ENCODE results near the gene SLC9A3. TPM values are rescaled to one million over a fixed set of nuclear protein-coding genes. Genes with fewer than 3 reads are reported as not detected.

The SLC9A3 gene
- total RNA-seq, 2 donors from 2014 or later = 4.3 to 5.3 TPM

GRCh38 chr5:493119-493701 lies 31.0 kb downstream of the SLC9A3 start:
- no peaks in the 10 kb centered on the region for H3K36me3 ChIP-seq
- intact Hi-C loops (cut with DNase I) = no loop called here
- H3K4me3 ChIP-seq = no peak overlapping the region
- H3K9me3 ChIP-seq = no peaks in the 10 kb centered on the region
- H3K27ac ChIP-seq = no peak overlapping the region
- no peak for DNase-seq (ENCODE audit: low spot score)
- H3K27me3 ChIP-seq (replicated peaks; ENCODE audit: insufficient read depth) = peaks cover 18% of the 10 kb centered on the region
- no peak for TF ChIP-seq POLR2AphosphoS5 (IDR thresholded peaks at IDR 0.05)
- TF ChIP-seq CTCF (IDR thresholded peaks at IDR 0.05) = no peak
- no peak for TF ChIP-seq POLR2A (IDR thresholded peaks at IDR 0.05)
- no peaks in the 10 kb centered on the region for H3K4me1 ChIP-seq (replicated peaks)
- 41% methylated on average over 24 of the region's 26 CpGs for WGBS

- Histone ChIP-seq H3K27ac (no peak overlapping the region), H3K36me3 (no peaks in the 10 kb centered on the region), H3K27me3 (replicated peaks; ENCODE audit: insufficient read depth) (peaks cover 12% of the 10 kb centered on the region), H3K4me3 (no peak overlapping the region), H3K9me3 (no peaks in the 10 kb centered on the region), H3K4me1 (replicated peaks) (no peaks in the 10 kb centered on the region)
- TF ChIP-seq POLR2A (IDR thresholded peaks at IDR 0.05) (no peak), CTCF (IDR thresholded peaks at IDR 0.05) (no peak), POLR2AphosphoS5 (IDR thresholded peaks at IDR 0.05) (no peak)
- intact Hi-C loops (cut with DNase I) = no loop called here
- WGBS = 61% methylated on average over 17 of the region's 18 CpGs
- DNase-seq (ENCODE audit: low spot score) = no peak
Observed at GRCh38 chr5:492314-492893, 31.8 kb downstream of the SLC9A3 start.

DNA sequence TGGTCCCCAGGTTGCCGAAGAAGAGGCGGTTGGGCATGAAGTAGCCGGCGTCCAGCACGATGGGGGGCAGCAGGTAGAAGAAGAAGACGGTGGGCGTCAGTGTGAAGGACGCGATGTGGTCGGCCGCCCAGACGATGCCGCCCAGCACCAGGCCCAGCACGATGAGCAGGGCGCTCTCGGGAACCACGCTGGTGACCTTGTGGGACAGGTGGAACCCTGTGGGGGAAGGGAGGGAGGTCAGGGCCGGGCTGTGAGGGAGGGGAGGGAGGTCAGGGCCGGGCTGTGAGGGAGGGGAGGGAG lies 32.4 kb downstream of the SLC9A3 start:
- TF ChIP-seq POLR2AphosphoS5 (IDR thresholded peaks at IDR 0.05) (no peak), POLR2A (IDR thresholded peaks at IDR 0.05) (no peak), CTCF (IDR thresholded peaks at IDR 0.05) (no peak)
- H3K9me3 ChIP-seq = no peaks in the 10 kb centered on the region
- 89% methylated on average over 18 of the region's 19 CpGs for WGBS

GRCh38 chr5:491119-491855 lies 33.0 kb downstream of the SLC9A3 start:
- no peaks in the 10 kb centered on the region for H3K36me3 ChIP-seq
- no peaks in the 10 kb centered on the region for H3K4me1 ChIP-seq (replicated peaks)
- no peak for TF ChIP-seq POLR2A (IDR thresholded peaks at IDR 0.05)
- no peak for TF ChIP-seq CTCF (IDR thresholded peaks at IDR 0.05)
- no peak for TF ChIP-seq POLR2AphosphoS5 (IDR thresholded peaks at IDR 0.05)
- no peak overlapping the region for H3K4me3 ChIP-seq
- H3K27ac ChIP-seq = no peak overlapping the region
- intact Hi-C loops (cut with DNase I) = no loop called here
- 89% methylated on average over 46 of the region's 52 CpGs for whole genome bisulfite sequencing
- DNase-seq (ENCODE audit: low spot score) = no peak
- H3K9me3 ChIP-seq = no peaks in the 10 kb centered on the region
- peaks cover 8% of the 10 kb centered on the region for H3K27me3 ChIP-seq (replicated peaks; ENCODE audit: insufficient read depth)

More for the DNA sequence above, 32.4 kb downstream of the SLC9A3 start:
- Histone ChIP-seq H3K4me1 (replicated peaks) (no peaks in the 10 kb centered on the region), H3K27me3 (replicated peaks; ENCODE audit: insufficient read depth) (peaks cover 8% of the 10 kb centered on the region), H3K27ac (no peak overlapping the region), H3K4me3 (no peak overlapping the region), H3K36me3 (no peaks in the 10 kb centered on the region)
- intact Hi-C loops (cut with DNase I) = no loop called here
- no peak for DNase-seq (ENCODE audit: low spot score)

Measured in prostate gland (tissue), 2 donors.